DMS53 (cell line): Measurements from ENCODE around the gene DCBLD1.
"Not testable (repeated sequence)": the region's sequence is repeated elsewhere in the genome, so short reads cannot be mapped to it uniquely, and the experiment has no call there.

Experiments
- DNase-seq: peaks from one replicate; lab custom pipeline; 2025; lab: John Stamatoyannopoulos, UW

The DCBLD1 gene

DNA sequence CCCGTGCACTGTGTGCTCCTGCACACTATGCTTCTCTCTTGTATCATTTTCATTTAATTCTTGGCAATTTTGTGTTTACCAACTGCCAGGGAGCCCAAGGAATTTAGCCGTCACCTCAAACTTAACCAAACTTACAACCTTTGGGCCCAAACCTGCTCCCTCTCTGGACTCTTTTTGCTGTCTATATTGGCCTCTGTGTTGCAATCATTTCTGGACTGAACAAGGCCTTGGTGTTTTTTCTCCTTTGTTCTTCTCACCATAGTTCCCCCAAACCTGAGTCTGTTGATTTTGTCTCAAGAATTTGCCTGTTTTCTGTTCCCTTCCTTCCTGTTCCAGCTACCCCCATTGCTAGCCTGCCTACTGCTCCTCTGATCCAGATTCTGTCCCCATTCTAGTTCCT, 19.2 kb downstream of the DCBLD1 start:
- no peak for DNase-seq

DNA sequence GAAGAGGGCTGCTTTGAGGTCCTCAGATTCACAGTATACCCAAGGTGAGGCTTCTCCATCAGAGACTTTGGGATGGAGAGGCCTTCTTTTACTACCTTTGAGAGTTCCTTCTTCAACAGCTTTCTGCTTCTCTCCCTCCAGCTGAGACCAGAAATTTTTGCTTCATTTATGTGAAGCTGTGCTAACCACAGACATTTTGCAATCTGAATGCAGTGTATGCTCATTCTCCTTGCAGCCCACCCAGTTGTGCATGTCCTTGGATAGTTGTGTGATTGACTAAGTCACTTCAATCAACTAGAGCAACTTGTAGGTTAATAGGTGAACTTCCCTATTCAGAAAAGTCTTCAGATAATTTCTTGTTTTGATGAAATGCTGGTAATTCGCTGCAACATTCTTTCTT, 20.1 kb downstream of the DCBLD1 start:
- no peak for DNase-seq

DNA sequence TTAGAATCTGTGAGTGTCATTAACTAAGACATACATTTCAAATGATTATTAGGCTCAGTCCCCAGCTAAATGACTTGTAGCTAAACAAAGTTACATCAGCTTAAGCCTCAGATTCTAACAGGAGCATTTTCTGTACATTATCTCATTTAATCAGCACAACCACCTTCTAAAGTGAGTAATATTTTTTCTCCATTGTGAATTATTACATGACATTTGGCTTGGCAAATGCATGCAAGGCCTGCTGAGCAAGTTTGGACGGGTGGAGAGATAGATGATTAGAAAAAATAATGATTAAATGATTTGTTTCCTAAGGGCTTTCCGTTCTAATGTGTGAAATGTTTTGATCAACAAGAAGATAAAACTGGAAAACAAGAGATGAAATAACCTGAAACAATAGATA, 20.7 kb downstream of the DCBLD1 start:
- DNase-seq = no peak

DNA sequence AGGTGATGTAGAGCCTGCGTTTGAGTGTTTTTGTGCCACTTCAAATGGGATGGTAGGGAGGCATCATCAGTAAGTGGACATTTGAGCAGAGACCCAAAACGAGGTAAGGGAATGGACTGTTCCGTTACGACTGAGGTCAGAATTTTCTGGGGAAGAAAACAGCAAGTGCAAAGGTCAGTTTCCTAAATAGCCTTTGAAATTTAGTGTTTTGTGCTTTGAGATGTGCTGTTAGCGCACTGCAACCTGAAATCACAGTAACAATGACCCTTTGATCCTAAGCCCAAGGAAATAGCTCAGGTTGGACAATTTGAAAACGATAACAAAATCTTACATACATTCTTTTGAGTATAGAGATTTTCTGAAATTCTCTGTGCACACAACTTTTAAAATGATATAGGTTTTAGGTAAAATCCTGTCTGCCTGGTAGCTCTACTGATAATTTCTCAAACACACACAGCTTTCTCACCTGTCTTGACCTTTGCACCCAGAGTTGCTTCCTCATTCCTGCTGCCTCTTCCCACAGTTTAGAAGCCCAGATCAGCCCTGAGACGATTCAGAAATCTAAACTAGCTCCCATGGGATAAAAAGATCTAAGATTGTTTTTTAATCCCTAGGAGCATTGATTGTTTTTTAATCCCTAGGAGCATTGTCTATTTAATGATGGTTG, 22.1 kb downstream of the DCBLD1 start:
- DNase-seq = peak; percentile 13

DNA sequence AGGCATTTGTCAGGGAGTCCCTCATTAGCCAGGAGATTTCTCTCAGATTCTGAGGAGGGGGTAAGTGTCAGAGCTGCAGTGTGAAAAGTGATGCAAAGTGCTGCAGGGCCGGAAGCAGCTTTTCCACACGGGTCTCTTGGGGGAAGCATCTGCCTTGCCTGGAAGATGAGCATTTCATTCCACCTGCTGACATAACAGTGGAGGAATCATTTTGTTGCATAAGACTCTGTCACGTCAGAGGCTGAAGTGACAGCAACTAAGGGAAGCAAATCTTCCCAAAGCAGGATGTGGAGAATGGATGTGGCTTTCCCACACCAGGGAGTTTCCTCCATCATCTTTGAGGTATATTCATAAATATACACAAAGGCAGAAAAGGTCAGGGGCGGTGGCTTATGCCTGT, 22.8 kb downstream of the DCBLD1 start:
- DNase-seq = no peak

DNA sequence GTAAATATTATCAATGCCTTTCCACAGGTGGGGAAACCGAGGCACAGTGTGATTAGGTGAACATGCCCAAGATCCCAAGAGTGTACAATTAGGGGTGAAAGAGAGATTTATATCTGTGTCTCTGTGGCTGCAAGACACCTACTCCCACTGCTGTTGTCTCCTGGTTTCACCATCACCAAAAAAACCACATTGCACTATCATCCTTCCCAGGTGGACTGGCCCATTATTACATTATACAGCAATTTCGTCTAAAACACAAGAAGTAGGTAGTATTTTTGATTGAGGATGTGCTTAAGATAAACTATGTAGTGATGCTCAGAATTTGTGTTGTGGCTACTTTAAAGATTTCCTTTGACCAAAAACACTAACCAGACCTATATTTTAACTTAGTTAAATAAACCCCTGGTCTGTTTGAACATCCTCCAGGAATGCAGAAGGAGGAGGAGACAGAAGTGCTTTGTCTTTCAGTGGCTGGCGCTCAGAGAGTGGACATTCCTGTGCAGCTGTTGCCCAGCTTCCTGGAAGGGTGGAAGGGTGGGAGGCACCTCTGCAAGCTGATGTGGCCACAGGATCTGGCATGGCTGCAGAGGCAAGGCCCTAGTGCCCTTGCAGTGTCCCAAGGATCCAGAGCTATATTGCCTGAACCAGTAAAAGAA, 23.8 kb downstream of the DCBLD1 start:
- DNase-seq = no peak

DNA sequence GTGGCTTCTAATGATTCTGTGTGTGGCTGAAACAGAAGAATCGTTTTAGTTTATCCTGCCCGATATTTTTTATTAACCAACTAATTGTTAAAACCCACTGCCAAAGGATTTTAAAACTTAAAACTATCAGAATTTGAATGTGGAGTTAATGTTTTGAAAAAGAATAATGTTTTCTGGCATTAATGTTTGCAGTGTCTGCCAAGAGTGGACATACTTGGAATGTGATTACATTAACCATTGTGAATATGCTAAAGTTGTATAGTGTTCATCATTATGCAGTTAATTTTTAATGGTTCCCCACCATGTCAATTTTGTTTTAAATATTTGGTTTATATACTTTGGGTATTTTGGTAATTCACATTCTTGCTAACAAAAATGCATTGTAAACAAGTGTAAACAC, 24.4 kb downstream of the DCBLD1 start:
- no peak for DNase-seq

DNA sequence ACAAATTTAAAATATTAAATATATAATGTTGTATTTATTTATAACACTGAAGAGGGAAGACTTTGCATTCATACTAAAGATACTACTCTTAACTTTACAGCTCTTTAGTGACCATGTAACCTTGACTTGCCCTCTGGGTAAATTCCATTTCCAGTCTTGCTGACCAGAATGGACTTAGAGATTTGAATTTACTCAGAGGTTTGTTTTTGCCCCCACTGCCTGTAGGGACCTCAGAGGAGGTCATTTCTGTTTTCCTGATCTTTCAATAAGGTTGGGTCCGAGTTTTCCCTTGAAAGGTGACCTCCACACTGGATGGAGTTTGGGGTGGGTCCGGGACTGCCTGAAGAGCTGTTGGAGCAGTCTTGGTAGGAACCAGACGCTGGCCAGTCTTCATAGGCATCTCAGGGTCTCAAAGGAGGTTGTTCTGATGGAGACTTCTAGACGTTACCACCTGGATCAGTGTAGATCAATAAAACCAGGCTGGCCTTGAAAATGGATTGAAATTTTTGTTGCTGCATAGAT, 26.0 kb downstream of the DCBLD1 start:
- DNase-seq = no peak

DNA sequence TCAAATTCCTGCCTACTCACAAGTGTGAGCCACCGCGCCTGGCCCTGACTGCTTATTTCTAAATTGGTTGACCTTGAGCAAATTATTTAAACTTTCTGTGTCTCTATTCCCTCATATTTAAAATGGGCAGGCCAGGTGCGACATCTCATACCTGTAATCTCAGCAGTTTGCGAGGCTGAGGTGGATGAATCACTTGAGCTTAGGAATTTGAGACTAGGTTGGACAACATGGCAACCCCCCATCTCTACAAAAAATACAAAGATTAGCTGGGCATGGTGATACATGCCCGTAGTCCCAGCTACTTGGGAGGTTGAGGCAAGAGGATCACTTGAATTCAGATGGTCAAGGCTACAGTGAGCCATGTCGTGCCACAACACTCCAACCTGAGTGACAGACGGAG, 26.5 kb downstream of the DCBLD1 start:
- no peak for DNase-seq

DNA sequence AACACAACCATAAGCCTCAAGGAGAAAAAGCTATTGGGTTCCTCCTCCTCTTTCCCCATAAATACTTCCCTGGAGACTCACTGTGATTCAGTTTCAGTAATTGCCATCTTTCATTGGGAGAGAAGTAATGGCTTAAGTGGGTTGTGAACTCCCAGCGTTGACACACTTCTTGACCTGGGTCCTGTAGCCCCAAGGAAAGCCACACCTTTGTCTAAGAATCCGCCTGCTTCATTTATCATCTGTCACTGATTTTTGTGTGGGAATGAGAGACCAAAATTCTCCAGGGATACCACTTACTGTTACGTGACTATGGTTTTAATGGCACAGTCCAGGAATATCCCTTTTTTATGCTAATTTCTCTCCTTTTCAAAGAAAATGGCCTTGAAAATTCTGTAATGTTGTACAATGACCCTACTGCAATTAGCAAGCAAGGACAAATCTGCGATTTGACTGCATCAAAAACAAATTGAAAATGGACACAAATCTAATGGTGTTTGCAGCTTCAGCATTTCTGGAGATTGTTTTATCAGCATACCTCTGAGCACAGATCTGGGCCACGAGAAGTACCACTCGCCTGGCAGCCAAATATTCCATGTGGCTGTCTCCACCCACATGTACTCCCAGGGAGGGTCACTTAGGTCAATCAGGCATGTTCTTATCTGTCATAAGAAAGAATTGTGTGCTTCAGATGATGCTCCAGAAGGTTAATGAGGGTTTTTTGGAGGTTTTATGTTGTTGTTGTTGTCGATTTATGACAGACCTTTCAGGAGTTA, 29.8 kb downstream of the DCBLD1 start:
- no peak for DNase-seq

DNA sequence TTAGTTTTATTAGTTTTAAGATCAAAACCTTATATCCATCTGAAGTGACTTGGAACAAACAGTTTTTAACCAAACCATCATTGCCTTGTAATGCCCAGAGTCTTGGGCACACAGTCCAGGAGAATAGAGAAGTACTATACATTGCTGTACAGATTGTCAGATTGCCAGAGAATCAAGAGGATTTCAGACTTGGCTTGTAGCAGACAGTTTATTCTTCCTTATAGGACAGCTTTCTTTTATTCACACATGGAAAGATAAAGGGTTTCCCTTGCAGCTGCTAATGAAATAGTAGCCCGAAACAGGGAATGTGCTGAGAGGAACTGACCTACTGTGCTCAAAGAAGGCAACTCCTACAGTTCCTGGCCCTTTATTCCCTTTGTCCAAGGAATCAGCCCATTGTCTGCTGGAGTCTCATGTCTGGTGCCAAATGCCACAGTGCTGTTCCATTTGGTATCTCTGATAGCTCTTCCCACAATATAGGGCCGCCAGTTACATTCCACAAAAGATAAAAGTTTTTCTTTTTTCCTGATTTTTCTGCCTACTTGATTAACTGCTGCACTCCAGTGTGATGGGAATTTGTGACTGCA, 30.6 kb downstream of the DCBLD1 start:
- no peak for DNase-seq

DNA sequence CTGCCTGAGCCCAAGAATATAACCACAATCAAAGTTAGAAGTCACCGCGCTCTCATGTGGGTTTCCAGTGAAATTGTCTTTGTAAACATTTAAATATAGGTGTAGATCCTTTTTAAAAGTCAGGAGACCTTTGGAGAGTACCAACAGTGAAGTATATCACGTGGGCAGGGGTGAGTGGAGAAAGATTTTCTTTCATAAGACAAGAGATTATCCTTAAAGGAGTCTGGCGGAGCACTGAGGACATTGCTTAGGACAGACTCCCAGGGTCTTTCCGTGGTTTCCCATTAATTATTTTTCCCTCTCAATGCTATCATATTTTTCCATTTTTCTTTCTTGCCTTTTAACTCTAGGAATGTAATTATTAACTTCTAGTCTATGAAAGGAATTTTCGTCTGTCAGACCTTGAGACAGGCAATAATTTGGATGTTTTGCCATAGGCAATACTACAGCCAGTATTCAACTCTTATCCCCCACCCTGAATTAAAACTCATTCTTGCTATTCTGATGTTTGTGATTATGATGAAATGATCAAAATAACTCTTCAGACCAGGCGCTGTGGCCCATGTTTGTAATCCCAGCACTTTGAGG, 31.4 kb downstream of the DCBLD1 start:
- DNase-seq = no peak

DNA sequence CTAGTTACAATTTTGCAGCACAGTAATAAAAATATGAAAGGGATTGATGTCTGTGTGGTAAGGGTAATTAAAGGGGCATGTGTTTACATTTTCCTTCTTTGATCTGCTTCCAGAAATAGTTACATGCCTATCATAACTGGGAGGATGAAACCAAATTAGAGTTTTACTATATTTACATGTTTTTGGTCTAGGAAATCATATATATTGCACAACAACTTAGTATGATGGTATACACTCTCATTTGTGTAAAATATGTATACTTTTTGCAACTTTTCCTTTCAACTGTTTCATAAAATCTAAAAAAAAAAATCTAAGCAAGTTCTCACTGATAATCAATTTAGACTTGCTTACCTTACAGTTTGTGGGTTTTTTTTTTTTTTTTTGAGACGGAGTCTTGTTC, 32.2 kb downstream of the DCBLD1 start:
- DNase-seq = no peak

DNA sequence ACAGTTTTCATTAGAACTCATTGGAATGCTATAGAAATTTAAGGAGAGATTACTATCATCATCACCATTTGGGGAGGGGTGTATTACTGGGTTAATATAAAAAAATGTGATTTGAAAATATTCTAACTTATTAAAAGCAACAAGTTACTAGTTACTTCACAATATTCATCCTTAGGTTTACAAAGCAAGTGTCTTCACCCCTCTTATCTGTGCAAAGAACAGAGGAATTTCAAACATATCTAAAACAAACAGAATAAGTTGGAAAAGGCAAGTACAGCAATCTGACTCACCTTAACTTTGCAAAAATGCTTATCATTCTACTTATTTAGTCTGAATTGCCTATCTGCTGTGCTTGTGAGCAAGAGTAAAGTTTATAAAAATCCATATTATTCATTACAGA, 32.9 kb downstream of the DCBLD1 start:
- DNase-seq = no peak

DNA sequence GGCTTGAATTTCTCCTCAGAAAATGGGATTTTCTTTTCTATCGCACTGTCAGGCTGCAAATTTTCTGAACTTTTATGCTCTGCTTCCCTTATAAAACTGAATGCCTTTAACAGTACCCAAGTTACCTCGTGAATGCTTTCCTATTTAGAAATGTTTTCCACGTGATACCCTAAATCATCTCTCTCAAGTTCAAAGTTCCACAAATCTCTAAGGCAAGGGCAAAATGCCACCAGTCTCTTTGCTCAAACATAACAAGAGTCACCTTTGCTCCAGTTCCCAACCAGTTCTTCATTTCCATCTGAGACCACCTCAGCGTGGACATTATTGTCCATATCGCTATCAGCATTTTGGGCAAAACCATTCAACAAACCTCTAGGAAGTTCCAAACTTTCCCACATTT, 35.5 kb downstream of the DCBLD1 start:
- DNase-seq = not testable (repeated sequence)

DNA sequence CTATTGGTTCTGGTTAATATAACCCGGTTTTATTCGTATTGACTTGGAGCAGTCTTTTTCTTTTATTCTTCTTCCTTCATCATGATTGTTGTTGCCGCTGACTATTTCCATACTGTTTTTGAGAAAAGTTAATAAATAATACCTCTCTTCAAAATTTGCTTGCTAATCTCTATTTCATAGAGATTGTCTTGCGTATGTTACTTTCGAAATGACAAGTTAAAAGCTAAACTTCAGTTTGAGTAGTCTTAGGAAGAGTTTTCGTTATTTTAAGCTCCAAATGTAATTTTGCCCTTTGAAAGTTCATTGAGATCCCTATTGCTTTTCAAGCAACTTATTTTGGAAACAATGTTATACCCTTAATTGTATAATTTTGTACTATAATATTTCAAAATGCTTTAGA, 36.4 kb downstream of the DCBLD1 start:
- DNase-seq = no peak

DNA sequence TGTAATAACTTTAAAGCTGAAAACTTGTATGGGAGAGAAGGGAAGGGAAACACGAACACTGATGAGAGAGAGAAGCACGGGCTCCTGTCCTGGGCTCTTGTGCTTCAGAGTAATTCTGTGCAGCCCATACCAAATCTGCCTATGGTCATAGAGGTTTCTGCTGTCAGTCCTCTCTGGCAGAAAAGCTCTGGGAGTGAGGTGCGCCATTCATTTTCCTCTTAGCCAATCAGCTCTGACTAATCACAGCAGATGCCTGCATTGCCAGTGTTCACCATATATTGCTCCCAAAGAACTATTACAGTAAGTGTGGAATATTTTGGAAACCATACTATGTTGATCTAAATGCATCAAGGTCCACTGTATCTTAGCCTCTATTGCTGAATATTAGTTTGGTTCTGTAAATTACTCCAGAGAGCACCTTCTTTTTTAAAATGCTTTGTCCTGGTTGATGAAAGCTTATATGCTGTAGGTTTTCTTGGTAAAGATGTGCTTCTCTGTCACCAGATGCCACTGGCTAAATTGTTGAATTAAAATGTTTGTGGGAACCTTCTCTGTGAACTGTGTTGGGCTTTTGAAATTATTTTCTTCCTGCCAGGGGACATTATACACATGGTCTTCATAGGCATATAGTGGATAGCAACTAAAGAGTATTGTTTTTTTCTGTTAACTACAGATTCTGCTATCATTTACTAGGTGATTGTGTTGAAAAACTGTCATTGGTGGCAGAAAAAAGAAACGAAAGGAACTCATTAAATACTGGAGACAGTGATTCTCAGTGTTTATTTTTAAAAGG, 38.3 kb downstream of the DCBLD1 start:
- DNase-seq = no peak

DNA sequence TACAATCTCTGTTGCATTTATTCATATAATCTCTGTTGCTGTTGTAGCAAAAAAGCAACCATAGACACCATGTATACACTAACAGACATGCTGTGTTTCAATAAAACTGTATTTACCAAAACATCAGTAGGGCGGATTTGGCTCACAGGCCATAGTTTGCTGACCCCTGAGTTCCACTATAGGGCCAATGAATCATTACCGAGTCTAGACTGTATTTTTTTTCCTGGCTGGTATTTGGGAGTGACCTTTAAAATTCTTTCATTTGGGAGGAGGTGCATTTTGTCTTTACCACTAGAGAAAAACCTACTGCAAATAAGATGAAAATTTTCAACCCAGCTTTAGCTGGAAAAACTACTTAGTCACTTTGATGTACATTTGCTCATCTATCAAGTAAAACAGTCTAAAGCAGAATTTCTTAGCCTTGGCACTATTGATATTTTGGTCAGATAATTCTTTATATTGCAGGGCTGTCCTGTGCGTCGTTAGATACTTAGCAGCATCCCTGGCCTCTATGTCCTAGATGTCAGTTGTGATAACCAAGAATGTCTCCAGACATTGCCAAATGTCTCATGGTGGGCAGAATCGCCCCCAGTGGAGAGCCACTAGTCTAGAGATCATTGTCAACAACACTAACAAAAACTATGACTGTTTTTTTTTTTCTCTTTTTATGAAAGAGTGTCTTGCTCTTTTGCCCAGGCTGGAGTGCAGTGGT, 39.5 kb downstream of the DCBLD1 start:
- DNase-seq = no peak

DNA sequence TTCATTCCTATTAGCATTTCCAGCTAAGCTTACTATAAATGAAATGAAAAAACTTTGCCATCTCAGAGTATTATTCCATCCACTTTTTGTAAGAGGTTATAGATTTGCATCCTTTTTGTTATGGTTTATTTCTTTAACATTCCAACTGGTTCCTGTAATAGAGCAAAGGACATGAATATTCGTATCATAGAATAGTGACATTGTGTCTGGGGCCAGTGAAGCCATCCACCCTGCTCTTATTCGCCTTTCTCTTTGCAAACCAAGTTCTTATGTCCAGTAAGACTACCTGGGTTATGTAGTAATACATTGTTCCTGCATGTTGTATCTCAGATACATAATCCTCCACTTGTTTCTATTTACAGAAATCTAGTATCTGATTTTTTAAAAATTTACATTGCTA, 43.1 kb downstream of the DCBLD1 start:
- no peak for DNase-seq

DNA sequence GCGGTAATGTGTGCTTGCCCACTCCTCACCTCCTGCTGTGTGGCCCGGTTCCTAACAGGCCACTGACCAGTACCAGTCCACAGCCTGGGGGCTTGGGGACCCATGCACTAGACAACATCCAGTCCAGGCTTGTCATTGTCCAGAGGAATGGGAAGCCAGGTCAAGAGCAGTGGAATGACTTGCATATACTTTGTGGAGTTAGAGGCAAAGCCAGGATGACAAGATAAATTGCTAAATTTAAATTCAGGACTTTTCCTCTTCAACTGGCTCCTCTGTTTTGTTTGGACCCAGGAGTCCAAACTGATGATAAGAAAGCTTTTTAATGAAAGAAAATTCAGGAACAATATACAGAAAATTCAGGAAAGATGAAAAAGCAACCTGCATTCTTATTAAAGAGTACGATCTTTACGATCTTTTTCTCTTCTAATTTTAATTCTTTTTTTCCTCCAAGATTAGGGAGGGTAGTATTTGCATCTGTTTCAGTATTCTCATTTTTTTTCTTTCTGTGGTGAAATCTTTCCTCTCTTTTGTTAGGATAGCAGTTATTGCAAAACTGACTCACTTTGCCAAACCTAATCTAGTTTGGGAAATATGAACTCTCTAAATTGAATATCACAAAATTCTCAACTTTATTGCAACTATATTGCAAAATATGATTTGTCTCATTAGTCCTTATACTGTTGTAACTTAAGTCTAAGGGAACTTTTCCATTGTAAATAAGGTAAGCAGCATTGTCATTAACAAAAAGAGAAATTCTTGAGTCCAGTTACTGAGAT, 48.2 kb downstream of the DCBLD1 start:
- no peak for DNase-seq
